ENCODE data around the gene TCAIM.

GRCh38 chr3:44309500-44309899 lies 29.1 kb upstream of the TCAIM start:
- TF ChIP-seq CTCF (IDR thresholded peaks at IDR 0.05) = no peak
- TF ChIP-seq ZFX (IDR thresholded peaks at IDR 0.05; ENCODE audit: borderline replicate concordance) = no peak
